ENCODE measurements around the gene LSM5. TPM values are rescaled to one million over a fixed set of nuclear protein-coding genes. Genes with fewer than 3 reads are reported as not detected.

The LSM5 gene
- total and polyA plus RNA-seq, 2 of the 4 experiments (the other 2 are of a cell fraction), result 5.0 to 26.5 TPM

- H3K4ac ChIP-seq (ENCODE audit: low read depth, low read length), result no peak overlapping the region
- no peak overlapping the region for H2AK9ac ChIP-seq (replicated peaks; ENCODE audit: low read depth, low read length, poor library complexity)
- intact Hi-C loops (cut with micrococcal nuclease), result loop anchor here (10.0 kb wide), 1 partner anchor 436 kb away; no protein-coding TSS in a partner anchor
- H2BK15ac ChIP-seq (ENCODE audit: low read depth, low read length), result no peak overlapping the region
- no peak overlapping the region for H2BK20ac ChIP-seq (ENCODE audit: low read depth, low read length)
- H3K4me1 ChIP-seq (ENCODE audit: control insufficient read depth, insufficient read depth, low read length), result no peaks in the 10 kb centered on the region
- no peaks in the 10 kb centered on the region for H4K20me1 ChIP-seq (ENCODE audit: insufficient read depth, low read length)
- no peak overlapping the region for H2AFZ ChIP-seq (replicated peaks; ENCODE audit: low read length, poor library complexity)
- CTCF ChIA-PET, result no interaction called here
- no peak overlapping the region for H3K4me2 ChIP-seq (ENCODE audit: low read depth, low read length)
- no peak overlapping the region for H4K91ac ChIP-seq (ENCODE audit: insufficient read depth, low read depth, low read length)
- in situ Hi-C loops (cut with MboI; ENCODE audit: low sequenced_read_pairs), result loop anchor here (5.0 kb wide), 1 partner anchor 739 kb away; no protein-coding TSS in a partner anchor
- no peaks in the 10 kb centered on the region for H3K9me1 ChIP-seq (ENCODE audit: insufficient read depth, low read length)
- no peak overlapping the region for H2BK120ac ChIP-seq (ENCODE audit: low read depth, low read length)
- dilution Hi-C loops (cut with HindIII; ENCODE audit: low sequenced_read_pairs, unreplicated experiment), result no loop called here
- WGBS, 2 experiments (ENCODE audit: extremely low coverage in 2 of 2, insufficient read length in 1 of 2), result no CpG with 5 or more reads among the region's 1 CpG
- TF ChIP-seq CHD1 (IDR thresholded peaks at IDR 0.05; ENCODE audit: low read depth, low read length), result no peak
- no peak for TF ChIP-seq ELK1 (IDR thresholded peaks at IDR 0.05; ENCODE audit: borderline replicate concordance, low read depth, low read length)
- no peak for TF ChIP-seq SMC3 (IDR thresholded peaks at IDR 0.05; ENCODE audit: low read depth, low read length)
- TF ChIP-seq RAD21 (IDR thresholded peaks at IDR 0.05; ENCODE audit: low read length), result no peak
- TF ChIP-seq RCOR1 (IDR thresholded peaks at IDR 0.05; ENCODE audit: insufficient replicate concordance, low read length), result no peak
- no peak for TF ChIP-seq FOS (IDR thresholded peaks at IDR 0.05; ENCODE audit: low read depth, low read length)
- TF ChIP-seq BHLHE40 (IDR thresholded peaks at IDR 0.05; ENCODE audit: low read depth, low read length), result no peak
- TF ChIP-seq POLR2A (IDR thresholded peaks at IDR 0.05; ENCODE audit: low read depth, low read length), result no peak
- no peak for TF ChIP-seq CEBPB (IDR thresholded peaks at IDR 0.05; ENCODE audit: low read depth, low read length)
- H3K9ac ChIP-seq (ENCODE audit: low read depth, low read length), result no peak overlapping the region
- ATAC-seq (ENCODE audit: low read depth) (no peak), DNase-seq (no peak)
- H2BK5ac ChIP-seq (ENCODE audit: low read depth, low read length, poor library complexity, severe bottlenecking), result no peak overlapping the region
- no peak overlapping the region for H4K5ac ChIP-seq (ENCODE audit: low read depth, low read length)
- H2AK5ac ChIP-seq (ENCODE audit: low read depth, low read length), result no peak overlapping the region
- no peaks in the 10 kb centered on the region for H3K9me3 ChIP-seq (ENCODE audit: control insufficient read depth, insufficient read depth, low read length)
- H3K23ac ChIP-seq (ENCODE audit: low read depth, low read length), result no peak overlapping the region
- no peak overlapping the region for H3K56ac ChIP-seq (ENCODE audit: extremely low read depth, insufficient read depth, low read length)
- no peak overlapping the region for H4K8ac ChIP-seq (ENCODE audit: low read depth in 2 of 2, low read length in 2 of 2)
- no peak overlapping the region for H3K18ac ChIP-seq (ENCODE audit: low read depth, low read length)
- no peaks in the 10 kb centered on the region for H3K36me3 ChIP-seq (ENCODE audit: control insufficient read depth, insufficient read depth, low read length)
- POLR2A ChIA-PET (ENCODE audit: unreplicated experiment), result no interaction called here
- no peak overlapping the region for H3K14ac ChIP-seq (replicated peaks; ENCODE audit: low read depth, low read length)
- H3K27ac ChIP-seq (ENCODE audit: insufficient read depth, low read length), result no peak overlapping the region
- no peak overlapping the region for H3K4me3 ChIP-seq (ENCODE audit: insufficient read depth, low read depth, low read length)
- no peaks in the 10 kb centered on the region for H3K27me3 ChIP-seq (ENCODE audit: control insufficient read depth, insufficient read depth, low read length)
- no peaks in the 10 kb centered on the region for H3K79me1 ChIP-seq (ENCODE audit: low read depth in 1 of 2, low read length in 2 of 2)
- no TSS peak for BruUV-seq (replicated peaks)
Observed at GRCh38 chr7:32481176-32481575, 9.0 kb downstream of the LSM5 start.
